NB4 (cell line): Measurements from ENCODE around the gene NPIPB13.
"Not testable (repeated sequence)": the region's sequence is repeated elsewhere in the genome, so short reads cannot be mapped to it uniquely, and the experiment has no call there.

Experiments
- DNase-seq: peaks from one replicate; pipeline ENCODE4 v3.0.0; 2010; ENCODE audit warnings: low read depth
- H3K4me3 ChIP-seq: one replicate; pipeline ENCODE4 v1.5.1; 2011; ENCODE audit warnings: mild to moderate bottlenecking, low read depth, low read length, moderate library complexity

NPIPB13 gene

DNA sequence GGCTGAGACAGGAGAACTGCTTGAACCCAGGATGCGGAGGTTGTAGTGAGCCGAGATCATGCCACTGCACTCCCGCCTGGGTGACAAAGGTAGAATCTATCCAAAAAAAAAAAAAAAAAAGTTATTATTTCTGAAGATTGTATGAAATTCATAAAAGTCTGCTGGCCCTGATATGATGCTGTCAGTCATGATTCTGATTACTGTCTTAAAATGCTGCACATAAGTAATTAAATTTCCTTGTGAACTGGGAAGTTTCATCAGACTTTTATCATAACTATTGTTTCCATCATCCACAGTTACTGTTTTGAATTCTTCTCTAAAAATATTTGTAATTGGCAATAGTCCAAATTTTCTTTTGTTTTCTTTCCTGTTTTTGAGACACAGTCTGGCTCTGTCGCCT lies at the start of gene NPIPB13:
TSS of gene NPIPB13 (minus strand) at position 101 of the 400 bp plus-strand sequence. CDS start 2,906 bp downstream, outside the sequence.
- not testable (repeated sequence) for H3K4me3 ChIP-seq, DNase-seq

DNA sequence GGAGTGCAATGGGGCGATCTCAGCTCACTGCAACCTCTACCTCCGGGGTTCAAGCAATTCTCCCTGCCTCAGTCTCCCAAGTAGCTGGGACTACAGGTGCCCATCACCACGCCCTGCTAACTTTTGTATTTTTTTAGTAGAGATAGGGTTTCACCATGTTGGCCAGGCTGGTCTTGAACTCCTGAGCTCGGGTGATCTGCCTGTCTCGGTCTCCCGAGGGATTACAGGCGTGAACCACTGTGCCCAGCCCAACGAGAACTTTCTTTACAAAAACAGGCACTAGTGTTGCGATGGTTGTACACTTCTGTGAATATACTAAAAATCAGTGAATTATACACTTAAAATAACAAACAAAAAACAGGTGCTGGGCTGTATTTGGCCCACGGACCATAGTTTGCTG lies 34.1 kb upstream of the NPIPB13 start:
- not testable (repeated sequence) for DNase-seq, H3K4me3 ChIP-seq

DNA sequence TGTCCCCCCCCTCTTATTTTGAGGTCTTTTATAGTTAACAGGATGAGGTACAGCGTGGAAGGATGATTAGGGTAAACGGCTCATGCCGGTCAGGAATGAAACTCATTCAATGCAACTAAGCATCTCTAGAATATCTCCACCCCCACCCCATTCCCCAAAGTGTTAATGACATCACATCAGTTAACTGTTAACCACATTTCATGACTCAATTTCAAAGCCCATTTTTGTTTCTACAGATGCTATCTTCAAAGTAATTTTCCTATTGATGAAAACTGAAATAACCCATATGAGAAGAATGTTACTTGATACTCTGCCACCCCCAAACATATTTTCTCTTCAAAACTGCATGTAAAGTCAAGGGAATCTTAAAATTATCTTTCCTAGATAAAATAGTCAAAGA lies 30.2 kb upstream of the NPIPB13 start:
- not testable (repeated sequence) for H3K4me3 ChIP-seq, DNase-seq

DNA sequence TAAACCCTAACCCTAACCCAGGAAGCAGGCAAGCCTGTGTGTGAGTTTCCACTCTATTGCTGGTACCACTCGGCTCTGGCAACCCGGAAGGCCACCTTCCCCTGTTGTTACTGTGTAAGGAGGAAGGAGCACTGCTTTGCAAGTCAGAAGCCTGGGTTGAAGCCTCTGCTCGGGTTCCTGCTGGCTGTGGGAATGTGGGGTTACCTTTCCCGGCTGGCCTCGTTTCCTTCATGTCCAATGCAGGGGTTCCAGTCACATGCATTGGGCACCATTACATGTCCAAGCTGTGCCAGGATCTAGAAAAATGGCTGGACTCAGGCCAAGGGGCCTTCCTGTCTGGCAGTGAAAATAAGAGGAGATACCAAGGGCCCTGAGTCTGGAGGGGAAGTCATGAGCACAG lies 31.2 kb downstream of the NPIPB13 start:
- H3K4me3 ChIP-seq, DNase-seq: not testable (repeated sequence)

DNA sequence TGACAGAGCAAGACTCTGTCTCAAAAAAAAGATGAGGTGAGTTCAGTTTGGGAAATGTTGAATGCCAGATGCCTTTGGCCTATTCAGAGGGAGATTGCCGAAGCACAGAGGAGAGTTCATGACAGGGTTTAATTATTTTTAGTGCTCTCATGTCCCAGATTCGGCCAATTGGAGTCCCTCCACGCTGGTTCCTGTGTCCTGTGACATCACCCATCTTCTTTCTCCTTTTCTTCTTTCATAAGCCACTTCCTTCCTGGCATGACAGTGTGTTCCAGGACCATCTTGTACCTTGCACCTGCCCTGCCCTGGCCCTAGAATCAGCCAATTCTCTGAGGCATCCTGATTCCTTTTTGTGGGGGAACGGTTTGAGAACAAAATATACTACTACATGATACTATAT lies 36.9 kb downstream of the NPIPB13 start:
- not testable (repeated sequence) for H3K4me3 ChIP-seq, DNase-seq

DNA sequence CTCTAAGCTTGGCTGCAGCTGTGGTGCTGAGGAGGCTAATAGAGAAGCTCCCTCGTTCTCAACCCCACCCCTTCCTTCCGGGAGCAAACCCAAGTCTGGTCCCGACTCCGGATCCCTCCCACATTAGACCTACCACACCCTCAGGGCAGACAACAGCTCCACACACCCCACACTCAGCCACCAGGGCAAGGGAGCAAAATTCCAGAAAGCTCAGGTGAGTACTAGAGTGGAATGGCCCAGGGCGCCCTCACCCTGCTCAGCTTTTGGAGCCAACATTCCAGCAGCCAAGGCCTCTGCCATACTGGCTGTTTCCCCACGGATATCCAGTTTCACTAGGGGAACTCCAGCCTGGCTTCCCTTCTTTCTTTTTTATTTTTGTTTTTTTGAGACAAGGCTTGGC lies 39.2 kb downstream of the NPIPB13 start:
- DNase-seq, H3K4me3 ChIP-seq: not testable (repeated sequence)

DNA sequence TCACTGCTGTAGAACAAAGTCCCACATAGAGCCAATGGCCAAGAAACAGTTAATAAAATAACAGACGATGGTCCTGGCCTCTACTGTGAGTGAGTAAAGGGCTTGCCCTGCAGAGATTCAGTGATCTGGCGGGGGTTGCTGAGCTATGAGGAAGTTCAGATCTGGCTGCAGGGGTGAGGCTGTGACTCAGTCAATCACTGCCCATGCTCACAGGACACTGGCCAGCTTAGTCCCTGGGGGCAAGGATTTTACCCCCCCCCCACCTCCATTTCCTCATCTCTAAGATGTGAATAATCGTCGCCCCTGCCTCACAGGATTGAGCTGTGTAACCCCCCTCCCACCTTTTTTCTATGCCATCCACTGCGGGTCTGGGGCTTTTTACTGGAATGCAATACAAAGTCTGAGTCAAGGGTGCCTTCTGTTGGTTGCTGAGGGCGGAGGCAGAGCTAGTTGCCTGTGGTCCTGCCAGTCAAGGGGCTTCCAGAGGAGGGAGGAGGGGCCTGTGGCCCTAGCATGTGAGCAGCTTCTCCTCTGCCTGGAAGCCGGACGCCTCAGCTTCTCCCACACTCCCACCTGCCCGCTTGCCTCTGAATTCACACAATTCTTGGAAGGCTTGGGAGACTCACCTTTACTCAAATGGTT lies 41.1 kb downstream of the NPIPB13 start:
- not testable (repeated sequence) for DNase-seq, H3K4me3 ChIP-seq

DNA sequence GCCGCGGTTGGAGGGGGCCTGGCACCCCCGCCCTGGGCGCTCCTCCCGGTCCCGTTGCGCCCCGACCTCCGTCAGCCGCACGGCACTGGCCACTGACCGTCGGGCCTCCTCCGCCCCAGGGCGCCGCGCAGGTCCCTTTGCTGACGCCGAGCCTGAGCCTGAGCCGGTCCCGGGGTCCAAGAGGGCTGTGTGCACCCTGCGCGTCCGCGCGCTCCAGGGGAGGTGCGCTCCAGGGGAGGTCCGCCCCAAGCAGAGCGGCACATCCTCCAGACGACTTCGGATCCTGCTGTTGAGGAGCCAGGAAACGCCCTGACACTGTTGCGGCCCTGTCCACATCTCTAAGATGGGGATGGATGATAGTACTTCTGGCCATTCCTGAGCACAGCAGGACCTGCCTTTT lies 42.0 kb downstream of the NPIPB13 start:
- not testable (repeated sequence) for DNase-seq, H3K4me3 ChIP-seq

DNA sequence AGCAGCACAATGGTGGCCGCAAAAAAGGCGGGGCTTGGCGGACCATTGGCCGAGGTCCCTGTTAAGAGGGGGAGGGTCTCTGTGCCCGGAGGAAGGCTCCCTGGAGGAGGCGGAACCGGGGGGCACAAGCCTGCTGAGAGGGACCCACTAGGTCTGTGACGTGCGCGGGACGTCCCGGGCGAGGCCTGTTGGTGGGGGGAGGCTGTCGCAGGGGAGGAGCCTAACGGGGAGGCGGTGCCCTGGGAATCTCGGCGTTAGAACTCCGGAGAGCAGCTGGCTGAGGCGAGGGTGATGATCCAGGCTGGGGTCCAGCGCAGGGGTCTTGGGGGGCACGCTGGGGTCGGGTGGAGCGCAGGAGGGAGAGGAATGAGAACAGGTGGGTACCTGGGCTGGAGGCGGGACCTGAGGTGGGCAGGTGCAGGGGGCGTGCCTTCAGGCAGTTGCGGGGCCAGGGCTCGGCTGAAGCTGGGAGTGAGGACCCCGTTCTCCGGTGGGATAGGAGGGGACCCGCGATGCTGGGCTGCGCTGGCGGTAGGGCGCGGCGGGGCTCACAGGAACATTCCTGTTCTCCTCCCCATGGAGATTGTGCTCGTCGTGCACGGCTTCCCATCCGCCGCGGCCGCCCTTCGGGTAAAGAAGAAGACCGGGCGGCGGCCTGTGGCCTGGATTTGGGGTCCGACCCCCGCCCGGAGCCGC lies 42.6 kb downstream of the NPIPB13 start:
- DNase-seq, H3K4me3 ChIP-seq: not testable (repeated sequence)

DNA sequence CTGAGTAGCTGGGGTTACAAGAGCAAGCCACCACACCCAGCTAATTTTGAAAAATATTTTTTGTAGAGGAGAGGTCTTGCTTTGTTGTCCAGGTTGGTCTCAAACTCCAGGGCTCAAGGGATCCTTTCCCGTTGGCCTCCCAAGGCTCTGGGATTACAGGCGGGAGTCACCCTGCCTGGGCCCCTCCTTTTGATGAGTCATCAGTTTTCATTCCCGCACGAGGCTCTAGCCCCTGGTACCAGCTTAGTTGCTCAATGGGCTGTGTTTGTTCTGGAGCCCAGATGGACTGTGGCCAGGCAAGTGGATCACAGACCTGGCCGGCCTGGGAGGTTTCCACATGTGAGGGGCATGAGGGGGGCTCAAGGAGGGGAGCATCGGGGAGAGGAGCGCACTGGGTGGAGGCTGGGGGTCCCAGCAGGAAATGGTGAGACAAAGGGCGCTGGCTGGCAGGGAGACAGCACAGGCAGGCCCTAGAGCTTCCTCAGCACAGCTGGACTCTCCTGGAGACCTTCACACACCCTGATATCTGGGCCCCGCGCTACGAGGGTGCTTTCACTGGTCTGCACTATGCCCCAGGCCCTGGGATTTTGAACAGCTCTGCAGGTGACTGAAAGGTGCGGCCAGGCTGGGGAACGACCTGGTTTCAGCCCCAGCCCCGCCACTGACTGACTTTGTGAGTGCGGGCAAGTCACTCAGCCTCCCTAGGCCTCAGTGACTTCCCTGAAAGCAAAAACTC lies 48.5 kb downstream of the NPIPB13 start:
- not testable (repeated sequence) for H3K4me3 ChIP-seq

DNA sequence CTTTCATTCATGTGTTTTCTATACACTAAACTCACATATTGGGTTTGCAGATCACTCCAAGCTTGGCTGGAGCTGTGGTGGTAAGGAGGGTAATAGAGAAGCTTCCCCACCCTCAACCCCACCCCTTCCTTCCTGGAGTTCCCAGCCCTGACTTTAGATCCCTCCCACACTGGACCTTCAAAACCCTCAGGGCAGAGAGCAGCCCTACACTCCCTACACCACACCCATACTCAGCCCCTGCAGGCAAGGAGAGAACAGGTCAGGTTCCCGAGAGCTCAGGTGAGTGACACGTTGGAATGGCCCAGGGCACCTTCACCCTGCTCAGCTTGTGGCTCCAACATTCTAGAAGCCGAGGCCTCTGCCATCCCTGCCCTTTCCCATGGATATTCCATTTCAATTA lies 49.2 kb downstream of the NPIPB13 start, which contains the start of gene SULT1A3:
TSS of gene SULT1A3 (plus strand) at position 207 of the 400 bp plus-strand sequence. CDS start 1,474 bp downstream, outside the sequence.
- H3K4me3 ChIP-seq, DNase-seq: not testable (repeated sequence)

More for the DNA sequence above, 48.5 kb downstream of the NPIPB13 start:
- not testable (repeated sequence) for DNase-seq
